GM21367 (cell line): ENCODE measurements around the gene NECAB2.

Source experiments
- ATAC-seq: cut with Tn5 transposase; IDR thresholded peaks from one replicate; pipeline ENCODE4 v1.9.1; 2021; ENCODE audit not compliant: unreplicated experiment

NECAB2 gene

DNA sequence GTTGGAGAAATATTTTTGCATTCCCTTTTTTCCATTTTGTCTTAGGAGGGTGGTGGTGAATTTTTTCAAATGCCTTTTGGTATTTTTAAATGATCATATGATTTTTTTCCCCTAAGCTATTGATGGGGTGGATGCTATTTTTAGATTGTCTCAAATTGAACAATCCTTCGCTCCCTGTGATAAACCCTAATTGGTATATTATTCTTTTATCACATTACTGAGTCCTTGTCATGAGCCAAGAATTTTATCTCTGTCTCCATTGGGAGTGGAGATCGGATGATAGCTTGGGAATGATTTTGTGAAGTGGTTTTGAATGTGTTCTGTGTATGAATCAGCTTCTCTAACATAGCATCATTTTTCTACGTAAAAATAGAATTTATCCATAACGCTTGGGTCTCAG, 15.4 kb downstream of the NECAB2 start:
- no peak for ATAC-seq

DNA sequence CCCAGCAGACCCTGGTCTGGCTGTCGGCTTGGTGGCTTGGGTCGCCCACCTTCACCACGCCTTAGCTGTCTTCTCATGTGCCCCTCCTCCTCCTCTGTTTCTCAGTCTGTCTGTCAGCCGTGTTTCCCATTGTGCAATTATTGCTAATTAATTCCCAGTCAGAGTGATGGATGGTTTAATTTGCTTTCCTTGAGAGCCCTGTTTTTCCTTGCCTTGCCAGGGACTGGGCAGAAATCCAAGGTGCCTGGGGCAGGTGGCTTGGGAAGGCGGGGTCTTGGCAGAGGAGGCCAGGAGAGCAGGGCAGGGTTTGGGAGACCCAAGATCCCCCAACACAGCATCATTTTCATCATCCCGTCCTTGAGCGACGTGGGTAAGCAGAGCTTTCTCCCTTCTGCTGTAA, 21.3 kb downstream of the NECAB2 start:
- no peak for ATAC-seq

DNA sequence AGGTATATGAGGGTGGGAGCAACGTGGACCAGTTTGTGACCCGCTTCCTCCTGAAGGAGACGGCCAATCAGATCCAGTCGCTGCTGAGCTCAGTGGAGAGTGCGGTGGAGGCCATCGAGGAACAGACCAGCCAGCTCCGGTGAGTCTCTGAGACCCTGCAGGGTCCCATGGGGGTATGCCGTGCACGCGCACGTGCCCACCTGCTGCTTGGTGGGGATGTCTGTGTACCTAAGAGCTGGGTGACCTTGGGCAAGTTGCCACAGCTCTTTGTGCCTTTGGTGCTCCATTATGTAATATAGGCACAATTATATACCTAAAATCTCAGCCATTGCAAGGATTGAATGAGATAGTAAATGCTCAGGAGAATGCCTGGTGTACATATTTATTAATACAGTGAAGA, 22.4 kb downstream of the NECAB2 start:
- no peak for ATAC-seq

DNA sequence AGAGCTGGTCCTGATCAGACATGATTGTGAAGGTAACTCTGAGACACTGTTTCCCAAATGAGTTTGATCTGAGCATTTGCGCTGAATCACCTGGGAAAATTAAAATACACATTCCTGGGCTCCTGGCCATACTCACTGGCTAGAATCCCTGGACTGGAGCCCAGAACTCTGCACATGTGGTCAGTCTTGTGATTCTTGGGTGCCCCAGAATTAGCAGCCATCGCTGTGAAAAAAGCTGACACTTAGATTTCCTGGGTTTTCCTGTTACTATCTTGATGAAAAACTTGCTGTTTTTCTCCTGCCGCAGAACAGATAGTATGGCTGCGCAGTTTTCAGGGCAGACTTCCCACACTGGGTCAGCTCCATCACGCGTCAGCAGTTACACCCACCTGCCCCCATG, 24.6 kb downstream of the NECAB2 start:
- ATAC-seq: no peak

DNA sequence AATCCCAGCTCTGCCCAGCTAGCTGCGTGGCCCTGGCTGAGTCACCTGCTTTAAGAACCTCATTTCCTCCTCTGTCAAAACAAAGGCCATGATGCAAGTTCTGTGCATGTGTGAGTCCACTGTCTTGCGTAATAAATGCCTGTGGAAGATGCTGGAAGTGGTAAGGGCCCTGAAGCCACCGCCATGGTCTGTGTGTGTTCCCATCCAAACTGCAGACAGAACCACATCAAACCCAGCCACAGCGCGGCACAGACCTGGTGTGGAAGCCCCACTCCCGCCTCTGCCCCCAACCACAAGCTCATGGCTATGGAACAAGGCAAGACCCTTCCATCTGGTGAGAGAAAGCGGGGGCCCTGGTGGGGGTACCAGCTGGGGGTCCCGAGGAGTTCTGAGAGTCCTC, 26.0 kb downstream of the NECAB2 start:
- no peak for ATAC-seq

DNA sequence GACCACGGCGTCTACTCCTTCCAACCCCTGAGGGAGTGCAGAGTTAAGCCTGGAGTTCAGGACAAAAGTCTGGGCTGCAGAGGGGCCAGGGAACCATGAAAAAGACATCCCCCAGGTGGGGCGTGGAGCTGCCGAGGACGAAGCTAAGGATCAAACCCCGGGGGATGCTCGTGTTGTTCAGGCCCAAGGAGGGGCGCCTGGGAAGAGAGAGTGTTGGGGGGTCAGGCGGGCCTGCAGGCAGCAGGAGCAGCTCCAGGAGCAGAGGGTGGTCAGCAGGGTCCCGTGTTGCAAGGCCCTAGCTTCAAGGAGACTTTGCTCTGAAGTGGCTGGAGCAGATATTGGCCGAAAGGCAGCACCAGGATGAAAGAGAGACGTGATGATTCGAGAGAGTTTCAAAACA, 26.7 kb downstream of the NECAB2 start:
- no peak for ATAC-seq

DNA sequence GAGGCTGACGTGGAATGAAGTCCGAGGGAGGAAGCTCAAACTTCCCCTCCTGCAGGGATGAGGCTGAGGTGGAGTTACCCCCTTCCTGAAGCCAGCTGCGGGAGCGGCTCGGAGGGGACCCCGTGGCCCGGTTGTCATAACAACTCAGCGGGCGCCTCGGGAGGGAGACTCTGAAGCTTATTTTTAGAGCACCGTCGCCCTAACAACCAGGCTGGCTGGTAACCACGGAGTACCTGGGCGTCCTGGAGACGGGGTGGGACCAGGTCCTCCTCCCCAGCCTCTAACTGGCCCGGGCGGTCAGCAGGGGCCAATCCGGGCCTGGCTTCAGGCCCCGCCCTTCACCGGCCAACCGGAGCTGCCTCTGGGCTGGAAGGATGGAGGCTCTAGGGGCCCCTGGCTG, 27.7 kb downstream of the NECAB2 start:
- ATAC-seq: no peak

DNA sequence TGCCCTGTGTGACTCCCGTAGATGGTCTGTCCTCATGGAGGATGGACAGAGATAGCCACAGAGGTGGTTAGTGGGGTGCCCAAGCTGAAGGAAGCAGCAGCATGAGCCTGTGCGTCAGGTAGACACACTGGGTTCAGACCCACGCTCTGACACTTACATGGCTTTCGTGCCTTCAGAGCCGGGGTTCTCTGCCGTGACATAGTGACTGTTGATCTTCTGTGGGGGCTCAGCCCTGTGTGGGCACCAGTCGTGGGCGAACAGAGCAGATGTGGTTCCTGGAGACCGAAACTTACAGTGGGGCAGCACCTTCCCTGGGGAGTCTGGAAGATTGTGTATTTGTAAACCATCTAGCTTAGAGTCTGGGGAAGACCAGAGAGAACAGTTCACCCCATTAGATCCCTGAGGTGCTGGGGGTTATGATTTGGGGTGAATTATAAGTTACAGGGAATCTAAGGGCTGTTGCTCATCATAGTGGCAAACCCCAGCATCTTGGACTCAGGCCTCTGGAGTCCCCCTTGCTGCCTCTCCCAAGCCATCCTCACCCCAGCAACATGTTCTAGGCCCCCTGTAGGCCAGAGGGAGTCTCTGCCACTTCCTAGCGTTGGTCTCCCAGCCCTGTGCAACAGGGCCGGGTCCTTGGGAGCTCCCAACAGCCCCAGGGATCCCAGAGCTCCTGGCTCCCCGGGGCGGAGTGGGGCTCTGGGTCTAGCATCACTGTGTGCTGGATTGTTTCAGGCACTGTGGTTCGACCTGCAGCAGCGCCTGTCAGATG, 28.6 kb downstream of the NECAB2 start:
- ATAC-seq: no peak

DNA sequence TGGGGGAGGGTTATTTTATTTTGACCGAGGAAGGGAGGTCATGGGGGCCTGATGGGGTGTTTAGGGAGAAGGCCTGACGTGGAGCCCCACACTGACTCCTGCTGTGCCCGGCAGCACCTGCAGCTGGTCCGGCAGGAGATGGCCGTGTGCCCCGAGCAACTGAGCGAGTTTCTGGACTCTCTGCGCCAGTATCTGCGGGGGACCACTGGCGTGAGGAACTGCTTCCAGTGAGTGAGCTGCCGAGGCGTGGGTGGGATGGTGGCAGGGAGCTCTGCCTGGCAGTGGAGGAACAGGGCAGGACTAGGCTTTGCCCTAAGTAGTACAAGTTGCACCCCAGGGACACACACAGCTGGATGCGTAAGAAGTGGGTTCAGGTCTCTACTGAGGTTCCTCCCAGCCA, 30.0 kb downstream of the NECAB2 start:
- ATAC-seq: no peak

DNA sequence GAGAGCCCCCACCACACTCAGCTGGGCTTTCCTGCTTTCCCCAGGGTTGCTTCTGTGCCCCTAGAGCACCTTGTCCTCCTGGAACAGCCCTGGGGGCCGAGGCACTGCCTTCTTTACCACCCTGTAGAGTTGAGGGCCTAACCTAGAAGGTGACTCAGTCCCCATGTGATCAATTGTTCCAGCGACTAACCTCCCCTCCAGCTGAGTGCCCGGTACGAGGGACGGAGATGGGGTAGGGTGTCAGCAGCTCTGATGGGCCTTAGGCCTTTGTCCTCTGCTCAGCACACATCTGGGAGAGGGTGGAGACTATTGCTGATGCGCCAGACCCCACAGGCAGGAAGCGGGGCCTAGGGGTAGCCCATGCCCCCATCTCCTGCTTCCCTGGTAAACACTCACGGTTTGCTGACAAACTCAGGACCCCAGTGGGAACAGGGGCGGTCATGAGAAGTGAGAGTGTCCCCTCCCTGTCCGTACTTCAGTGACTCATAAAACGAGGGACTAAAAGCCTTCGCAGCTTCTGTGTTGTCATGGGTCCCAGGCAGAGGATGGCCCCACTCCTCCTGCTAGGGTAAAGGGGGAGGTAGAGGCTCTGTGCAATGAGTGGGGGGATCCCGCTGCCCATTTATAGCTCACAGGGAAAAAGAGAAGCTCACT, 33.1 kb downstream of the NECAB2 start:
- no peak for ATAC-seq

DNA sequence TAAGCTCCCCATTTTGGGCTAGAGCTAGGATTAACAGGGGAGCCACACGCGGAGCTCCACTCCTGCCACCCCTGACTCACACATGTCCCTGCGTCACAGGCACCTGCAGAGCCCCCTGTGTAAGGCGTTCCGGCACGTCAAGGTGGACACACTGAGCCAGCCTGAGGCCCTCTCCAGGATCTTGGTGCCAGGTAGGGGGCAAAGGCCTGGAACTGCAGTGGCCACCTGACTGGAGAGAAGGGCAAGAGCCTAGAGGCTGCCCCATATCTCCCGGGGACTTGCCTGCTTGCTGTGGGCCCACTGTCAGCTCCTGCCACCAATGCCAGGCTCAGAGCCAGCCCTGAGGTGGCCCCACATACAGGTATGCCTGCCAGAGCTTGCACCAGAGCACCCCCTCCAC, 33.7 kb downstream of the NECAB2 start:
- no peak for ATAC-seq

DNA sequence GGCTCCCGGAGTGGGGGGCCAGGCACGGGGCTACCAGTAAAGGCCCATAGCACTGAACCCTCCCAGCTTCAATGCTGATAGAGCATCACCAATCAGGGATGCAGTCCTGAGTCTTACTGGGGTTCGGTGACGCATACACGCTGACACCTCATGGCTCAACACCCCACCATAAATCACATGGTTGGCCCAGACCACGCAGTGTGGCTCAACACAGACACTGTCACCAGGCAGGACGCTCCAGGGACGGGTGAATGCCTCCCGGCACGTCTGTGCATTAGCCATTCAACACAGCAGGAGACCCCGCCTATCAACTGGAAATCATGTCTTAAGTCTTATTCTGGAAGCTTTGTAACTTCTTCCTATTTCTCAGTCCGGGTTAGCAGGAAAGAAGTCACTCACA, 35.0 kb downstream of the NECAB2 start:
- ATAC-seq: no peak

DNA sequence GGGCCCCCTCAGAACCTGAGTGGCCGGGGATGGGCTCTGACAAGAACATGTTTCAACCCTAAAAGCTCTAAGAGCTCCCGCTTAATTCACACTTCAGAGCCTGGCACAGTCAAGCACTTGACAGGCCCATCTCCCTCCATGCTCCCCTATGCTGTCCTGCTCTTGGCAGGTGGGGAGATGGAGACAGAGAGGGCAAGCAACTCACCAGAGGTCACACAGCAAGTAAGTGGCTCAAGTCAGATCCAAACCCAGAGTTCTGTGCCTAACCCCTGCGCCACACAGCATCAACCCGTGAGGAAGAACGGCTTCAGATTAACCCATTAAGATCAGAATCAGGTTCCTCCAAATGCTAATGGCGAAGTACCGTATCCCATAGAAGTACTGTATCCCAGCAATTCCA, 36.4 kb downstream of the NECAB2 start:
- no peak for ATAC-seq

DNA sequence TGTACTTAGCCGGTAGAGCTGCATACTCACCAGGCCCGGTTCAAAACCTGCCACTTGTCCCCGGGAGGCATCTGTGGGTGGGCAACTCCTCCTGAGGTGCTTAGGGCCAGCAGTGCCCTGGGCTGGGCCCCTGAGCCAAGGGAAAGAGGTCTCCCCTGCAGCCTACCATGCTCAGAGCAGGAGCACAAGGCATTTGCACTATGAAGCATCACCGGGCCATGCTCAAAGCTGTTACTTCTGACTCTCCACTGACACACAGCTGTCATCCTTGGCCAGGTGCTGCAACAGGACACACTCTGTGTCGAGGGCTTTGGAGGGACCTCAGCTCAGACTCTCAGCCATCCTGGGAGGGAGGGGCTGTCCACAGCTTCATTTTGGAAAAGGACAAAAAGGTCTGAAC, 37.3 kb downstream of the NECAB2 start:
- ATAC-seq: no peak

DNA sequence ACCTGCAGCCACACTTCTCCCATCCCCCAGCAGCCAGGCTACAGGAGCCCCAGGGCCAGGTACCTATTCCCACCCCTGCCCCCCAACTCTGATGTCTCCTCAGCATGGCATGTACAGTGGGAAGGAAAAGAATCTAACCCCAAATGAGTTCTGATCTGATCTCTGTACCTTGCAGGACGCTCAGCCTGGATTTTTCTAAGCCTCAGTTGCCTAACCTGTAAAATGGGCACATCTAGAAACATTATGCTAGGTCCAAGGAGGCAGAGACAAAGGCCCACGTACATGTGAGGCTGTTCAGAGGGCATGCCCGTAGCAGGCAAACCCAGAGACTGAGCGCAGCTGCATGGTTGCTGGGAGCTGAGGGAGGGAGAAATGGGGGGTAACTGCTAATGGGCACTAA, 39.5 kb downstream of the NECAB2 start:
- no peak for ATAC-seq

DNA sequence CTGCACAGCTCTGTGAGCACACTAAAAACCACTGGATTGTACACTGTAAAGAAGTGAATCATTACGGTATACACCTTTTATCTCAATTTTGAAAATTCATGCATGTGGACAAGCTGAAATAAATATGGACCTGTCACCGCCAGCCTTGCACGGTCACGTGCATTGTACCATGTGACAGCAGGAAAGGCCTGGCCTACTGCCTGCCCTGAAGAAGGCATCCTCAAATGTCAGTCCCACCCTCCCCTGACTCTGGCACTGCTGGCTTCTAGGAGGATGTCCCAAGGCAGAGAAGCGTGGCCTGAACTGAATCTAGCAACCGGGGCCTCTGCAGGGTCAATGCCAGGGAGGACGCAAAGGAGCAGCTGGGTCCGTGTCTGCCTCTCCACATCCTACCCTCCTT, 39.9 kb downstream of the NECAB2 start:
- no peak for ATAC-seq

DNA sequence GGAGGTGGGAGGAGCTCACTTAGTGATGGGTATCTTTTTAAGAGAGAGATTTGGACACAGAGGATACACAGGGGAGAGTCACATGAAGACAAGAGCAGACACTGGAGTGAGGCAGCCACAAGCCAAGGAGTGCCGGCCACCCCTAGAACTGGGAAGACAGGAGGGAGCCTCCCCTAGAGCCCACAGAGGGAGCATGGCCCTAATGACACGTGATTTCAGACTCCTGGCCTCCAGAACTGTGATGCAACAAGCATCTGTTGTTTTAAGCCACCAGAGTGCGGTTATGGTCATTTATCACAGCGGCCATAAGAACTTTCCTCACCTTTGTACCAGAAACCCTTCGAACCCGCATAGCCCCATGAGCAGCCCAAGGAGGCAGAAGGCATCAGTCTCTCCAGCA, 41.2 kb downstream of the NECAB2 start:
- ATAC-seq: no peak

DNA sequence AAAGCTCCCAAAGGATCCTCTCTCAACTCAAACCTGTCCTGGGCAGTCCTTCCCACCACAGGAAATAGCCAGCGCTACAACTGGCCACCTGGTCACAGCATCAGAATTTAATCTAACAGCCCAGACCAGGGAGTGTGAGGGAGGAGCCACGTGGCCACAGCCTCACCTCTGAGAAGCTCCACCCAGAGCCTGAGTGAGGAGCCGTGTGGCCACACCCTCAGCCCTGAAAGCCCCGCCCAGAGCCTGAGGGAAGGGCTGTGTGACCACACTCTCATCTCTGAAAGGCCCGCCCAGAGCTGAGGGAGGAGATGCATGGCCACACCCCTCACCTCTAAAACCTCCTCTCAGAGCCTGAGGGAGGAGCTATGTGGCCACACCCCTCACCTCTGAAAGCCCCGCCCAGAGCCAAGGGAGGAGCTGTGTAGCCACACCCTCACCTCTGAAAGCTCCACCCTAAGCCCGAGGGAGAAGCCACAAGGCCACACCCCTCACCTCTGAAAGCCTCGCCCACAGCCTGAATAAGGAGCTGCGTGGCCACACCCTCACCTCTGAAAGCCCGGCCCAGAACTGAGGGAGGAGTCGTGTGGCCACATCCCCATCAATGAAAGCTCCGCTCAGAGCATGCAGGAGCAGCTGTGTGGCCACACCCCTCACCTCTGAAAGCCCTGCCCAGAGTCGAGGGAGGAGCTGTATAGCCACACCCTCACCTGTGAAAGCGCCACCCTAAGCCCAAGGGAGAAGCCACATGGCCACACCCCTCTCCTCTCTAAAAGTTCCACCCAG, 45.9 kb downstream of the NECAB2 start:
- peak; percentile 74 for ATAC-seq

DNA sequence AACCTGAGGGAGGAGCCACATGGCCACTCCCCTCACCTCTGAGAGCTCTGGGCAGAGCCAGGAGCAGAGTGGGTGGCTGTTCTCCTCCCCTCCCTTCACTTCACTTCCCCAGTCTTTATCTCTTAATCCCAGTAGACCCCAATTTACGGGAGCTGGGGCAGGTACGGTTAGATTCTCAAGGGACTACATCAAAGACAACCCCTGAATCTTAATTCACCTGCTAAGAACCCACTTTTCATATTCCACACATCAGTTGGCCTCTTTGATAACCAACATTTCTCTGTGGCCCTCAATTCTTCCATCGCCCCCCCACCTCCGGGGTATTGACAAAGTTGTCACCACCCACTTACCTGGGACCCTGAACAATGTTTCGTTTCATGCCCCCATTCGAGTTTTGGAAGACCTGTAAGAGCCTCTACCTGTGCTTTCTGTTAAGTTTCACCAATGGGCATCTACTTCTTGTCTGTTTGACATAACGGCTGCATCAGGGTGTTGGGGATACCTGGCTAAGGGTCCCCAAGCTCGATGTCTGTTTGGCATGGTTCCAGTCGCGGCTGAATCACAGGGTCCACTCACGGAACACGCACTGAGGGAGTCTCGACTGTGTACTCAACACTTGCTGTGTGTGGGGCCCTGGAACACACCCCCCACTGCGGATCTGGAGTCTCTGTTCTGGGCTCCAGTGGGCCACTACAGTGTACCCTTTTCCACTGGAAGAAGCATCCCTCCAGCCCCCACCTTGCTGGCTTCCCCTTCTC, 46.7 kb downstream of the NECAB2 start:
- ATAC-seq: no peak

DNA sequence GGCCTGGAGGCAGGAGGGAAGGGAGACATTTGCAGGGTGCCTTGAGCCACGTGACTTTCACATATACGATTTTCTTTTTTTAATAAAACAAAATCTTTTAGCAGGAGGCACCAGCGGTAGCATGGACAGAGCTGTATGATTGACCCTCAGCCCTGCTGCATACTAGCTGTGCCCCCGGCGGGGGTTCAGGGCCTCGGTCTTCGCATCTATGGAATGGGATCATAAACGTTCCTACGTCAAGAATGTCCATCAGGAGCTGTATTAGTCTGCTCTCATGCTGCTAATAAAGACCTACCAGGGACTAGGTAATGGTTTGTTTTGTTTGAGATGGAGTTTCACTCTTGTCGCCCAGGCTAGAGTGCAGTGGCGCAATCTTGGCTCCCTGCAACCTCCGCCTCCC, 47.4 kb downstream of the NECAB2 start:
- ATAC-seq: no peak

DNA sequence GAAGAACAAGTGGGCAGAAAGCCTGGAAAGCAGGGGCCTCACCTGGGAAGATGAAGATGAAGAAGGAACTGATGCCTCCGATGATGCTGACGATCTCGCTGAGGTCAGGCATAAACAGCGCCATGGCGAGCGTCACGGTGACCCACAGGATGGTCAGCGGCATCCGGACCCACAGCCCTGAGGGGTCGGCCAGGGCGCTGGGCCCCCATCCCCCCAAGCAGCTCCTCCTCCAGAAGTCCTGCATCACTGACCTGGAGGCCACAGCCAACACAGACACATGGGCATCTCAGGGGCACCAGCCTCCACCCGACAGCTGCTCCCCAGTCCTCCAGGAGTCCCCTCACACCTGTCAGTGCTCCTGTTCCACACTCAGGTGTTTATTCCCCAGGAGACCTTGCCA, 48.4 kb downstream of the NECAB2 start:
- no peak for ATAC-seq
